Limb (tissue), 2 donors: ENCODE data around the gene HSPB2.
"Not testable (repeated sequence)": the region's sequence is repeated elsewhere in the genome, so short reads cannot be mapped to it uniquely, and the experiment has no call there.

Source experiments
- DNase-seq, 2 donors: peaks; one replicate each; pipeline ENCODE4 v3.0.0-alpha.2; 2016; ENCODE audit errors: extremely low spot score in 2 of 2

The HSPB2 gene

DNA sequence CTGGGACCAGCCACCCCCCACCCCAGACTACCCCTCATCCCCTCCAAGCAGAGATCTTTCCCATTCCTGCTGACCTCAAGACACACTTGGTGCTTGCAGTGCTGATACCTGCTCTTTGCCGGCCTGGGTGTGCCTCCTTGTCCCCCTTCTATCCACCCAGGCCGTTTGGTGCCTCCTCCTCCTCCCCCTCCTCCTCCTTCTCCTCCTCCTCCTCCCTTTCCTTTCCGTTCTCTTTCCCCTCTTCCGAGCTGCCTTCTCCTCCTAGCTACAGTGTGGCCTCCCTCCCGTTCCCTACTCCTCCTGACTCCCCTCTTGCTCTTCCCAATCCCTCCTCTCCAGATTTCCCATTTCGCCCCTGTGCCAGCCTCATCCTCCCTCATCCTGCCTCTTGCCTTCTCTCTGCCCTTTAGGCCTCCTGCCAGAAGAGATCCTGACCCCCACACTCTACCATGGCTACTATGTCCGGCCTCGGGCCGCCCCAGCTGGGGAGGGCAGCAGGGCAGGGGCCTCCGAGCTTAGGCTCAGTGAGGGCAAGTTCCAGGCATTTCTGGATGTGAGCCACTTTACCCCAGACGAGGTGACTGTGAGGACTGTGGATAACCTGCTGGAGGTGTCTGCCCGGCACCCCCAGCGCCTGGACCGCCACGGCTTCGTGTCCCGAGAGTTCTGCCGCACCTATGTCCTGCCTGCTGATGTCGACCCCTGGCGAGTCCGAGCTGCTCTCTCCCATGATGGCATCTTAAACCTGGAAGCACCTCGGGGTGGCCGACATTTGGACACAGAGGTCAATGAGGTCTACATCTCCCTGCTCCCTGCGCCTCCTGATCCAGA, 712 bp downstream of the HSPB2 start:
- DNase-seq: peak in 1 of 2 donors; percentile 46

DNA sequence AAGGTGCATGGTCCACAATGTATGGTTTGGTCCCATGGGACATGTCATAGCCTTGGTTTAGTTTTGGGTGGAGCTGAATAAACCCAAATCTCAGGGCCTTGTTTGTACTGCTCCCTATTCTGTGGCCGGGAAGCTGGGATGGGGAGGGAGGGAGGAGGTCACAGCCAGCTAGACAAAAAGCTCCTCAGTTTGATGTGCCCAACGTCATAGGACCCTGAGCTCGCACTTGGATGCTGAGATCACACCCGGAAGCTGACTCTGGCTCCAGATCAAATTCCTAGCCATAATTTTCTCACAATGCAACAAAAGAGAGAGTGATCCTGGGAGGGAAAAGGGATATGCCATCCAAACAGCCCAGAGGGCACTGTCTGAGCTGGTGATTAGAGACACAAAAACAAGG, 1.5 kb downstream of the HSPB2 start:
- DNase-seq: peak in 1 of 2 donors; percentile 29

DNA sequence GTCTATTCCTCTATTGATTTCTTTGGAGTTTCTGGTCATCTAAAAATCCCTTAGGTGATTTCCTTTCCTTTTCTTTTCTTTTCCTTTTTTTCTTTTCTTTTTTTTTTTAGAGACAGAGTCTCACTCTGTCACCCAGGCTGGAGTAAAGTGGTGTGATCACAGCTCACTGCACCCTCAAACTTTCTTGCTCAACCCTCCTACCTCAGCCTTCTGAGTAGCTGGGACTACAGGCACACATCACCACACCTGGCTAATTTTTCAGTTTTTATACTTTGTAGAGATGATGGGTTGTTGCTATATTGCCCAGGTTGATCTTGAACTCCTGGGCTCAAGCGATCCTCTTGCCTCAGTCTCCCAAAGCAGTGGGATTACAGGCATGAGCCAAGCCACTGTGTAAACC, 4.2 kb downstream of the HSPB2 start:
- no peak for DNase-seq

DNA sequence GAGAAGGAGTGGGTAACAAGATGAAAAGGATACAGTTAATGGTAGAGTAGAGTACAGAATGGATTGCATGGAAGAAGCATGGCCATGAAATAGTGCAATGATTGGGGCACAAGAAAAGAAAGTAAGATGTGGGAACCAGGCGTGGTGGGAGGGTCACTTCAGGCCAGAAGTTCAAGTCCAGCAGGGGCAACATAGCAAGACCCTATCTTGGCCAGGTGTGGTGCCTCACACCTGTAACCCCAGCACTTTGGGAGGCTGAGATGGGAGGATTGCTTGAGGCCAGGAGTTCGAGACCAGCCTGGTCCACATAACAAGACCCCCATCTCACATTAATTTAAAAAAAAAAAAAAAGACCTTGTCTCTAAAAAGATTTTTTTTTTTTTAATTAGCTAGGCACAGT, 4.8 kb downstream of the HSPB2 start:
- no peak for DNase-seq

- no peak for DNase-seq
Observed at GRCh38 chr11:111917788-111918187, 5.3 kb downstream of the HSPB2 start.

DNA sequence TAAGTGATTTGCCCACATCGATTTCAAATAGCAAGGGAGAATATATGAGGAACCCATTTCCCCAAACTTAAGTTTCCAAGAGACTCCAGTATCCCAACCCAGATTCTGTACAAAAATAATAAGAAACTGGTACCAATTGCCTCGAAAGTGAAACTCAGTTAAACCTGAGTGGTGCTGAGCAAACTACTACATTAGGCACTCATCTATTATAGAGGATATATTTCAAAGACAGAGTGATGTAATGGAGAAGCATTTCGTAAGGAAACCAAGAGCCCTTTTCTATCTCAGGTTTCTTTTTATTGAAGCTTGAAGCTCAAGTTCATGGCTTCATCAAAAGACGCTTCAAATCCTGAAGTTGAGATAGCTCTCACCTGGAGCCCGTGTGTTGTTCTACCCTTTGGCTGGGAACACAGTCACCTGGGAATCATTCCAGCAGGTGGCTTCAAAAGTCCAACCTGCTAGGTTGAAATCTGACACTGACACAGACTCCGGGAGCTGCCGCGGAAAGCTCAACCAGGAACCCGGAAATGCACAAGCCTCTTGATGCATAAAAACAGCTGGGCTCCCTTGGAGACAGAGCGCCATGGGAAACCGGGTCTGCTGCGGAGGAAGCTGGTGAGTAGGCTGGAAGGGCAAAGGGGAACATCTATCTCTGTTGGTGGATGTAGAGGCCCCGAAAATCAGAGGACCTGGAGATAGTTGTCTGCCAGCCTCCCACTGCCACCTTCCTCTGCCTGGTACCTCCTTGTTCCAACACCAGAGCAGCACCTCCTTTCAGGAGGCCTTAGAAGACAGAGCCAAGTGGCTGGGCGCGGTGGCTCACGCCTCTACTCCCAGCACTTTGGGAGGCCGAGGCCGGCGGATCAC, 6.1 kb downstream of the HSPB2 start, which contains the start of gene C11orf52:
Gene C11orf52 (plus strand): TSS at position 524 of the 867 bp plus-strand sequence. CDS start 60 bp downstream, at position 584.
- DNase-seq: peak; percentile 37 to 60

DNA sequence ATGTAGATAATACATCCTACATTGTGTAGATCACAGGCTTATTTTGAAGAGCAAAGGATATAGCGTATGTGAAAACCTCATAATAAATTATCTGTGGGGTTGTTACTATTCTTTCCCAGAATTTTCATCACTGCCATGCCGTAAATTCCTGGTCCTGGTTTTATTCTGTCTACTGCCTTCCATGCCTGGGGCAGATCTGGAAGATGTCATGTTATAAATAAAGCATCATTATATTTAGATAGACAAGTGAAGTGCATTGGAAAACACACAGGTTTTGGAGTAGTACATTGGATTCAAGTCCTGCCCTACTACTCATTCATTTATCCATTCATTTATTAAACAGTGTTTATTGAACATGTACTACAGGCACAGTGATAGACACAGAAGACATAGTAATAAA, 8.4 kb downstream of the HSPB2 start:
- no peak for DNase-seq

- no peak for DNase-seq
Observed at GRCh38 chr11:111921541-111922230, 9.2 kb downstream of the HSPB2 start.

DNA sequence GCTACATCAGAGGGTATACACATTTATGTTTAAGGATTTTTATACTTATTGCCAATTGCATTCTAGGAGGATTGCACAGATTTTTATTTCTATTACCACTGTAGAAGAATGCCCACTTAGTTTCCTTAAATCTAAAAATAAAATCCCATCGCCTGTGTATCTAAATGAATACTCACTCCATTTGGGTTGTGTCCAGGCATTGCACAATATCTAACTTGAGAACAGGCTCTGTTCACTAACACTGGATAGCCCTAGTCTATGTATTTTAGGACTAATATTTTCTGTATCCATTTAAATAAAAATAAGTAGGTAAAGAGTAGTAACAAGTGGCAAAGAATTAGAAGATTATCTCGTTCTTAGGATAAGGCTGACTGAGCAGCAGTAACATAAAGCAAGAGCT, 10.3 kb downstream of the HSPB2 start:
- DNase-seq: no peak

- DNase-seq: no peak
Observed at GRCh38 chr11:111923351-111923788, 10.8 kb downstream of the HSPB2 start.

- DNase-seq: no peak
Observed at GRCh38 chr11:111923951-111924350, 11.4 kb downstream of the HSPB2 start.

DNA sequence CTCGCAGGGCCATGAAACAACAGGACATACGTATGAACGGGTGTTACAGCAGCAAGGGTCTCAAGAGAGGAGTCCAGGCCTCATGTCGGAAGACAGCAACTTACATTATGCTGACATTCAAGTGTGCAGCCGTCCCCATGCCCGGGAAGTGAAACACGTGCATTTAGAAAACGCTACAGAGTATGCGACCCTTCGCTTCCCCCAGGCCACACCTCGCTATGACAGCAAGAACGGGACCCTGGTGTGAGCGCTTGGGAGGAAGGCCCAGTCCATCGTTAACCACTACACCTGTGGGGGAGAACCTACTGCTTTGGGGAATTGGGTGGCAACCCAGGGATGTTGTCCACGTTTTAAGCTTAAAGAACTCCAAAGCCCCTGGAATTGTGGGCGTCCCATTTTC, 13.4 kb downstream of the HSPB2 start:
- no peak for DNase-seq

DNA sequence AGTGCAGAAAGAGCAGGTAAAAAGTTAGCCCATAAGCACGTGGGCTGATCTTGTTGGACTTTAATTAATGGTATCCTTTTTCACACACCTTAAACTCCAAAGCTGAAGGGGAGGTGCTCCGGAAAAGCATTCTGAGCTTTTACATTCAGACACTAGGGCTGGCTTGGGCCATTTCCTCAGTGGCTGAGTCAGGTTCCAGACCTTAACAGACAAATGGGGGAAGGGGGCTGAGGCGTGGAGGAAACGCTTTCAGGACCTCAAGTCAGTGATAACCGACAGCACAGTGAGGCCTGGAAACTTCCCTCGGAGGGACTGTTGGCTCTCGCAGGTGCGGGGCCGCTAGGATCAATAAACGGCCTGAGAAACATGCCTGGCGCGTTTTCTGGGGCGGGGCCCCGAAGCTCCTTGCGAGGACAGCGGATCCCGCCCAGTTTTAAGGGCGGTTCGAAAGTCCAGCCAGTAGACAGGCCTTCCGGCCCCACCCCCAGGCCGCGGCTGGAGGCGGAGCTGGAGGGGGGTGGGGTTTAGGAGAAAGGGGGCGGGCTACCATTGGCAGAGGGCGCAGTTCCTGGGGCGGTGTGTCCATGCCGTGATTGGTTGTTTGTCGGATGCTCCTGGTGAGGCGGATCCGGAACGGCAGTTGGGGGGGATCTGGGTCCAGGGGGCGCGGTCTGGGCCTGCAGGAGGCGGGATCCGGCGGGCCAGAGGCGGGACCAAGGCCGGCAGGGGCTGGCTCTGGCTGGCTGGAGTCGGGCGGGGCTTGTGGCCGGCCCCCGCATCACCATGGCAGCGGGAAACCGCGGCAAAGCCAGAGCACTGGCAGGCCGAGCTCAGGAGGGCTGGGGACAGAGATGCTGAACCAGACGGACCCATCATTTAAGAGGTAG, 14.2 kb downstream of the HSPB2 start:
- DNase-seq: peak; percentile 96 to 98

- DNase-seq: no peak
Observed at GRCh38 chr11:111930472-111930871, 17.9 kb downstream of the HSPB2 start.

DNA sequence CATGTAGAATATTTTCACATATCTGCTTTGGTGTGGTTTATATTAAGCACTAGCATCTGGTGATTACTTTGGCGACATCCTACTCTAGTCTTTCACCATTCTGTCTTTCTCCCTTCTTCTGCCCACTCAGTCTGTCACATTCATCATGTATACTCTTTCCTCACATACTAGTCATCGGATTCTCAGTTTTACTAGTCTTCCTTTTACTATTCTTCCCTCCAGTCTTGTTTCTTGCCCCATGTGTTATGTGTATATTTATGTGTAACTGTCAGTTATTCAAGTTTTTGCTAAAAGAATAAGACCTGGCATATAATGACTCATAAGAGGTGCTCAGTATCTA, 20.0 kb downstream of the HSPB2 start:
- DNase-seq: no peak

- not testable (repeated sequence) for DNase-seq
Observed at GRCh38 chr11:111933176-111933575, 20.6 kb downstream of the HSPB2 start.

- DNase-seq: no peak
Observed at GRCh38 chr11:111933872-111934271, 21.3 kb downstream of the HSPB2 start.

- DNase-seq: no peak
Observed at GRCh38 chr11:111934306-111934705, 21.8 kb downstream of the HSPB2 start.

DNA sequence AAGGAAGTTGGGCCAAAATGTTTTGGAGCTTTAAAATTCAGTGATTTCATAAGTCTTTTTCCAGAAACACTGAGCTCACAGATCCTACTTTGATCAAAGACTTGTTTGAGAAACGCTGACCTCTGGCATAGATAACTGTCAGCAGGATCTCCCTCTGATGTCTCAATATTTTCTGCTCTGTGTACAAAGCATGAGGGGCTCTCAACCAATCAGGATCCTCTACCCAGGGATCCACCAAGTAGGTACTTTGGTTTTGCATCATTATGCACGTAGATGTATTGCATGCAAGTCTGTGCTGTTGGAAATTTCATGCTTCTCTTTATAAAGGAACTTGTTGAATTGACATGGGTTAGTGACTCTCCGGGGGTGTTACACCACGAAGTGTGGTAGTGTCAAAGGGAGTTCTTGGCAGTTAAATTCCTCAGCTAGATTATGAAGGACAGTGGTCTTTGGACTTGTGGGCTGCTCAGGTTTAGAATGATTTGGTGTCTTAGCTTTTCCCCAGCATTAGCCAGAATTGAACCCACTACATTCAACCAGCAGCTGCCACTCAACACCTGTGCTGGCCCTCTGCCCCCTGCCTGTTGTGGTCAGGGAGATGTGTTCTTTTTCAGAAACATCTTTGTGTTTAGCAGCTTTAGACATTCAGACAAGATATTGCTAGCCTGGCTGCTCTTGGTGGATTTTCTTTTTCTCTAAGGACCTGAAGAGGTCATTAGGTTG, 22.9 kb downstream of the HSPB2 start:
- DNase-seq: no peak

DNA sequence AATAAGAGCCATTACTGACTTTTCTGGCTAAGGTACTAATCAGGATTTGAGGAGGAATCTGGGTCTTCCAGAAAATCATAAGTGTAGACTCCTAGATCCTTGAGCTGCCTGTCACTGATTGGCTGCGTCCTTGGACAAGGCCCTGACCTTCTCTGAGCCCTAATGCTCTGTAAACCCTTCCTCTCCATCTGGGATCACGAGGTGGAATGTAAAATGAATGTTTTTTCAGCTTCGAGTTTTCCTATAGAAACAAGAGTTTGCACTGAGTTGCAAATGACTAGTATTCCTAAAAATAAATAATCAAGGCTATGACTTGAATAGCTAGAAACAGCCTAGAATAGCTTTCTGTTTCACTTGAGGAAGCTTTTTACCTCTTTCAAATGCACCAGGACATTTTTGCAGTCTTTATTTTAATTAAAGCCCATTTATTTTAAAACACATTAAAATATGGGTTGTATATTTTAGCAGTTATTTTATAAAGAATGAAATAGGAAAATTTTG, 23.6 kb downstream of the HSPB2 start:
- no peak for DNase-seq
